NCI-H1092 (cell line): Measurements from ENCODE around the gene GALNT18.

ENCODE experiments used
- DNase-seq: peaks from one replicate; lab custom pipeline; 2025; lab: John Stamatoyannopoulos, UW

Gene GALNT18

GRCh38 chr11:11270236-11270775 lies 351.5 kb downstream of the GALNT18 start:
- no peak for DNase-seq

GRCh38 chr11:11268706-11269105 lies 353.1 kb downstream of the GALNT18 start:
- no peak for DNase-seq

DNA sequence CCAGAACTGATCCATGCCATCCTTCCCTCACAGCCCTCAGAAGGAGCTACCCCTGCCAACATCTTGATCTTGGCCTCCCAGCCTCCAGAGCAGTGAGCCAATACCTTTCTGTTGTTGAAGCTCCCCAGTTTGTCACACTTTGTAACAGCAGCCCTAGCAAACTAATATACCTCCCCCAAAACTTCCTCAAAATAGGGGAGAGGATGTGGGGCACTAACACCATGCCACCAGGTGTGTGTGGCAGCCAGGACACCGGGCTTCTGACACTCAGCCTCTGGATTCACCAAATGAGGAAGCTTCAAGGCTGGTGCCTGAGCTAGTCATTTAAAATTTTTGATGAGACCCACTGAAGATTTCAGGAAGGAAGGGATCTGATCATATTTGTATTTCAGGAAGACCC lies 353.7 kb downstream of the GALNT18 start:
- DNase-seq = no peak

DNA sequence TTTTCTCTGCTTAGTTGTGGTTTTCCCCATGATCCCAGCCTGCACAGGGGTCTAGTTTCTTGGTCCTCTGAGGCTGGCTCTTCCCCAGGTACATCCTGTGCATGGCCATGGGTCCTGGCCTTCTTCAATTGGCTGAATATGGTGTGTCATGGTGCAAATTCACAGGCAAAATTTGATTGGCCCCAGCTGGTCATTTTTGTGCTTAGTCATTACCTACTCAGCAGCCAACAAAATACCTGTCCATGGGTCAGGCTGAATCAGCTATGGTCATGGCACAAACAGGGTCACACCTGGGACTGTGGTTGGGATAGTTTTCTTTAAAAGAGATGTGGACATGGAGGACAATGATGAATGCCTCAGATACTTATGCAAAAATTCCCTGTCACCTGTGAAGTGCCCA lies 354.5 kb downstream of the GALNT18 start:
- DNase-seq = no peak

GRCh38 chr11:11265994-11266606 lies 355.7 kb downstream of the GALNT18 start:
- DNase-seq = no peak

DNA sequence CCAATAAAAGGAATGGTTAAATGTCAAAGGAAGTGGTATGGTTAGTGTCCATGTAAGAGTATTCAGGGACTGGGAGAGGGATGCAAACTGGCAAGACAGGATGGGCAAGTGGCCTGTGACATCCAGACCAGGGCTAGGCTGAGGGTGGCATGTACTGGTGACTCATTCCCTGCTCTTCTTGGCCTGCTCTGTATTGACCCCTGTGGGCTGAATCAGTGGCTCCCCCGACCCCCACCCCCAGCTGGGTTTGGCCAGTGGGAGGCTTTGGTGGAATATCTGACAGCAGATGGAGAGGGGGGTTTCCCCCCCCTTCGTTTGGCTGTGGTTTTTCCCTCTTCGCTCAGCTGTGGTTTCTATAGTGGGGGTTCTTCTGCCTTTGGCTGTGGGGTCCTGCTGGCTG lies 356.5 kb downstream of the GALNT18 start:
- DNase-seq = no peak

DNA sequence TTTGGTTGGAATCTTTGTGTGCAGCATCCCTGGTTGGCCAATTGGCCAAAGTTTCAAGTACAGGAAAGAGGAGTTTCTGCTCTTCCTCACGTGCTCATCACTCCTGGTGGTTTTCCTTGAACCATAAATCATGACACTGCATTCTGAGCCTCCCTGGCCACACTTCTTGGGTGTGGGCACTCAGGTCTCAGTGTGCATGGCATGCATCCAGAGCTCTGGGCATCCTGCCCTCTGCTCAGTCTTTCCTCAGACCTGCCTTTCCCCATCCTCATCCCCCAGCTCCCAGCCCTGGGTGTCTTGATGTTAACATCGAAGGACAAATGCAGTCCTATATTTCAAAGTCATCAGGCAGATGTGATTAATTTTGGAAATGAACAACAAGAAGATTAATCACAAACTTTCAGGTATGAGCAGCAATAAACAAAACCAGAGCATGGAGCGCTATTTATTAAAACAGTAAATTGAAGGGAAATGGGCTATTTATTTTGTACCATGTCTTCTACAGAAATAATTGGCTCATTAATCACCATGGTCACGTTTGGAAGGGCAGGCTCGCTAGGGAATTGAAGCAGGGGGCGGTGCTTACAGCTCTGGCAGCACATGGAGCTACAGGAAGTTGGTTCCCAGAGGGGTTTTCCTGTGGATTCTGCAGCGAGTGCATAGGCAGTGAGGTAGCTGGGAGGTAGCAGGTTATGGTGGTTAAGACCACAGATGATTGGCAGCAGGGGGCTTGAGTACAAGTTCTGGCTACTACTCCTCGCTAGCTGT lies 358.4 kb downstream of the GALNT18 start:
- peak; percentile 68 for DNase-seq

DNA sequence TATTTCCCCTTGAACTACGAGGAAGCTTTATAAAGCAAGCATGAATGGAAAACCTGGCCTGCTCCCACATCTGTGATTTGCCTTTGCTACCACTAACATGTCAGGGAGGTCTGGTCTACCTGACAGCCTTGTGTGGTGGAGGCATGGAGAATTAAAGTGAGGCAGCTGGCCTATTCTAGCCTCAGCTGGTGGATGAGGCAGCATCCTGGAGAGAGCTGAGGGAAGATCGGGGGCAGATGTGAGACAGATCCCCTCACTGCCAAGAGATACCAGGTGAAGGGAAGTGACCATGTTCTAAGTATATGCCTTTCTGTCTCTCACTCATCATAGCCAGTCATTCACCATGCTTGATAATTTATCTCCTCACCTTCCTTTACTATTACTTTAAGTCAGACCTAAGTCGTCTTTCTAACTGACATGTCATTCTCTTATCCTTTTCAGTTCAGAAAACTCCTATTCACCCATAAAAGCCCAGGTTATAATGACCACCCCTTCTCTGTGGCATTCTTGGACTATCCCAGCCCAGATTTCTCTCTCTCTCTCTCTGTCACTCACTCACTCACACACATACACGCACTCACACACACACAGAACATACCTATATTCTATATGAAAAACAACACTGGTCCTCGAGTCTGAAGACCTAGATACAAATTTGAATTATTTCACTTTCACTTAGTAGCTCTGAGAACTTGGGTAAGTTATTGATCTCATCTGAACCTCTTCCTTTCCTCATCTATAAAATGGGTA lies 359.5 kb downstream of the GALNT18 start:
- no peak for DNase-seq

- no peak for DNase-seq
These were observed 360.2 kb downstream of the GALNT18 start for GRCh38 chr11:11261629-11262028.

DNA sequence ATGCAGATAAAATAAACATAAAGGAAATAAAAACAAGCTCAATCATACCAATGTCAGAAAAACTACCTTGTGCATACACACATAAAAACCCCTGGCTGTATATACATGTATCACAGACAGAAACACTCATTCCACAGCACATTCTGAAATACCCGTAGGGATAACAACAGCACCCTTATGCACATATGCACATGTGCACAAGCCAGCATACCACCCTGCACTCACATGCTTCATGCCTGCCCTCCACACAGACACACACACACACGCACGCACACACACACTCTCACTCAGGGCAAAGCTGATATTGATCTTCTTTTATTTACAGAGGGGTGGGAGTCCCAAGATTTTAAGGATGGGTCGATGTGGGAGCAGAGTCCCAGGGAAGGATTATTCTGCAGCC lies 360.9 kb downstream of the GALNT18 start:
- no peak for DNase-seq

- no peak for DNase-seq
These were observed 367.8 kb downstream of the GALNT18 start for GRCh38 chr11:11253995-11254394.

GRCh38 chr11:11253497-11253896 lies 368.3 kb downstream of the GALNT18 start:
- no peak for DNase-seq

- DNase-seq = peak; percentile 25
These were observed 369.4 kb downstream of the GALNT18 start for GRCh38 chr11:11252403-11252802.

- no peak for DNase-seq
These were observed 370.3 kb downstream of the GALNT18 start for GRCh38 chr11:11251394-11251970.

- no peak for DNase-seq
These were observed 371.3 kb downstream of the GALNT18 start for GRCh38 chr11:11250470-11250869.

- no peak for DNase-seq
These were observed 374.2 kb downstream of the GALNT18 start for GRCh38 chr11:11247576-11247975.

DNA sequence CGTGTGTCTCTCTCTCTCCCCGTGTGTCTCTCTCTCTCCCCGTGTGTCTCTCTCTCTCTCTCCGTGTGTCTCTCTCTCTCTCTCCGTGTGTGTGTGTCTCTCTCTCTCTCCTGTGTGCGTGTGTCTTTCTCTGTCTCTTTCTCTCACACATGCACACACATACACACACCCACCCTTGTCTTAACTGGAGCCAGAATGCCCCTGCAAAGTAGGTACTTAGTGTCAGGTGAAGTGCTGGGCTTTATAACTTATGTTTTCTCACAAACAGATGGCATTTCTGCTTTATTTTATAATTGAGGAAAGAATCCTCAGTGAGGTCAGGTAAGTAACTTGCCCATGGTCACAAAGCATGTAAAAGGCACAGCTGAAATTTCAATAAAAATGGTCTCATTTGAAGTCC lies 374.7 kb downstream of the GALNT18 start:
- DNase-seq = no peak

DNA sequence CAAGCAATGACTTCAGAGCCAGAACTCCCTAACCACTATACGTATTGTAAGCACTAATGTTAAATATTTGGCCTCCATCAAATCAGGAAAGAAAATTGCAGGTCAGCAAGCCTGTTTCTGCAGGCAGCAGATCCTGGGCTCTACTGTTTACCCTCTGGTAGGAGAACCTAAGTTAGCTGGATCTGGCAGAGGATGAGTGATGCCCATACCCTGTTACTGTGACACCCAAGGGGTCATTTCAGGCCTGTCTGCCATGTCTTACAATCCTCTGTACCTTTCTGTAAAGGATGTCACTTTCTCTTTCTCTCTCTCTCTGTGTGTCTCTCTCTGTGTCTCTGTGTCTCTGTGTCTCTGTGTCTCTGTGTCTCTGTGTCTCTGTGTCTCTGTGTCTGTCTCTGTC lies 375.6 kb downstream of the GALNT18 start:
- no peak for DNase-seq

DNA sequence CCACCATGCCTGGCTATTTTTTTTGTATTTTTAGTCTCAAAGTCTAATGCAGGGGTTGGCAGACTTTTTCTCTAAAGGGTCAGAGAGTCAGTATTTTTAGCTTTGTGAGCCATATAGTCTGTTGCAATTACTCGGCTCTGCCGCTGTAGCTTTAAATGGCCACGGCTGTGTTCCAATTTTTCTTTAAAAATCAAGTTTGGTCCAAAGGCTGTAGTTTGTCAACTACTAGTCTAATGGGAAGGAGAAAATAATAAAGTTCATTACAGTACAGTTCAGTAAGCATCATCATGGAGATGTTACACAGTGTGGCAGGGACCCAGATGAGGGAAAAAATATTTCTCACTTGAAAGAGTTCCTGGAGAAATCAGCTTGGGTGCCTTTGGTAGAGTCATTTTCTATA lies 376.4 kb downstream of the GALNT18 start:
- no peak for DNase-seq

GRCh38 chr11:11244470-11245080 lies 377.2 kb downstream of the GALNT18 start:
- DNase-seq = no peak

DNA sequence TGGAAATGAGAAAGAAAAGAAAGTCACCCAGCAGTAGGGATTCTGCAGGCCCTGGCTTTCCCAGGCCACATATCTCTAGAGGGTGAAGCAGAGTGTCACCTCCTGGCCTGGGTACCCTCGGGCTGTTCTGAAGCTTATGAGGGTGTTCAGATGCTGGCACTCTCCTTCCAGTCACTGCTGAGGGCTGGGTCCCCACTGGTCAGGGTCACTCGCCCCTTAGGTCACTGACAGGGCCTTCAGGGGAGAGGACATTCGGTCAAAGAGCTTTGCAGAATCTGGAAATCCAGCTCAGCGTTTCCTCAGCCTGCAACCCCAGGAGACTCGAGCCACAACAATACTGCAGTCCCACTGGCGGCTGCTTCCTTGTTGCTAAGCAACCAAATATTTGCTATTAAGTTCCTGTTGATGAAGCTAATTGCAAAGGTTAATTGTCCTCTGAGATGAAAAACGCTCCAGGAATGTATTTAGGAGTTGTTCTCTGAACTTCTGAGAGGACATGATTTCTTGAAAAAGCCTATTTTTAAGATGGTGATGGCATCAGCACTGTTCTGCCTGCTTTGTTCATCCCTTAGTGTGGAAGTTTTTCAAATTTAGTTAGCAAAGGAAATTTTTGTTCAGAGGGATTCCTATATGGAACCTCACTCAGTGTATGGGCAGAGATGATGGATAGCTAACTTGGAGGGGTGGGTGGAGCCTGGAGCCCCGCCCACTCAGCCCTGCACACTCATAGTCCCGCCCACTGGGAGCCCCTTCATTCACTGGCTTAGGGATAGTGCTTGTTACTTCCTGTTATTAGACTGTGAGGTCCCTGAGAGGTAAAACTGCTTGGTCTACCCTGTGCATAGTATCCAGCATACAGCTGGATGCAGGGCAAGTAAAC lies 378.0 kb downstream of the GALNT18 start:
- DNase-seq = no peak
